ENCODE measurements around the gene SLC35F3. TPM values are rescaled to one million over a fixed set of nuclear protein-coding genes. Genes with fewer than 3 reads are reported as not detected.
"Not testable (repeated sequence)": the region's sequence is repeated elsewhere in the genome, so short reads cannot be mapped to it uniquely, and the experiment has no call there.

Gene SLC35F3
- not detected for total RNA-seq
- long read RNA-seq = 0 reads

DNA sequence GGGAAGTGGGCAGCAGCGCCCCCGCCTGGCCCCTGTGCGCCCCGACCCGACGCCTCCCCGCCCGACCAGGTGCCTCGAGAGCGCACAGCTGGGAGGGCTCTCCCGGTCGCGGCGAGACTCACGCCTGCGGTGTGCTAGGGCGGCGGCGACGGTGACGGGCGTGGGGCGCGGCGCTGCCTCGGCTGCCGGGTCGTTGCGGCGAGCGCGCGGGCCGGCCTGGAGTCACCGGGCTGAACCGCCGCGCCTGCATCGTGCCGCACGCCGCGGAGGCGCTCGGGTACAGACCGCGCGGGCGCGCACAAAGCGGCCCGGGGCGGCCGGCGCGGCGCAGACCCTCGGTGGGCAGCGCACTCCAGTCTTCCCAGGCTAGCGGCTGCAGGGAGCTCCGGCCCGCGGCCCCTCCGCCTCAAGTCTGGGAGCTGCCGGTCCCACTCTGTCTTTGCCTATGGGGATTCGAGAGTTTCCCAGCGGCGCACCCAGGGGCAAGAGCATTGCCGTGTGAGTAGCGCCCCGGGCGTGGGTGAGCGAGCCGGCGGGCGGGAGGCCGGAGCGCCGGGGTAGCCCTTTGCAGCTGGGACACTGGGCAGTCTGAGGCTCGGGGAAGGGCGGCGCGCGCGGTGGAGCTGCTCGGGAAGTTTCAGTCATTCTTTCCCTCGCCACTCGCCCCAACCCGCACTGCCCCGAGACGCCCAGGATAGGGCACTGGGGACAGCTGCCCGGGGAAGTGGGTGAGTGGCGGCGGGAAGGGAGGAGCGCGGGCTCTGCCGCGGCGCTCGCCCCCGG, at the start of gene SLC35F3:
TSS of gene SLC35F3 (plus strand) at position 44 of the 783 bp plus-strand sequence.
- DNase-seq = peak; percentile 47
- peak; percentile 82 for ATAC-seq
- intact Hi-C loops (cut with micrococcal nuclease) = no loop called here

DNA sequence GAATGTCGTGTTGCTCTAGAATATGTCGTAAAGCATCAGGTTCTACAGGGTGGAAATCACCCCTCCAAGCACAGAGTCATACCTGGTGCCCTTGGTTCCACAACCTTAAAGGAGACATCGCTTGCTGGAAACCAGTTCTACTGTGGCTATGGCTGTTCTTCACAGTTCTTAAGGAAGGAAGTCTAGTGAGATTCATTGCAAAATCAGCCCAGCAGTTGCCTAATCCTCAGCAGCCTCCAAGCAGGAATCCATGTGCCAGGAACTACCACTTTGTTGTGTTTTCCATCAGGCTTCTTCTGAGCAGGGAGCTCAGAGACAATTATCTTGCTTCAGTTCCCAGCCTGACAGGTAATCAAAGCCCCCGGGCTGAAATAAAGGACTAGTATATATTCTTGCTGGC, 45.0 kb upstream of the SLC35F3 start:
- no peak for ATAC-seq
- intact Hi-C loops (cut with micrococcal nuclease) = no loop called here
- DNase-seq = no peak

DNA sequence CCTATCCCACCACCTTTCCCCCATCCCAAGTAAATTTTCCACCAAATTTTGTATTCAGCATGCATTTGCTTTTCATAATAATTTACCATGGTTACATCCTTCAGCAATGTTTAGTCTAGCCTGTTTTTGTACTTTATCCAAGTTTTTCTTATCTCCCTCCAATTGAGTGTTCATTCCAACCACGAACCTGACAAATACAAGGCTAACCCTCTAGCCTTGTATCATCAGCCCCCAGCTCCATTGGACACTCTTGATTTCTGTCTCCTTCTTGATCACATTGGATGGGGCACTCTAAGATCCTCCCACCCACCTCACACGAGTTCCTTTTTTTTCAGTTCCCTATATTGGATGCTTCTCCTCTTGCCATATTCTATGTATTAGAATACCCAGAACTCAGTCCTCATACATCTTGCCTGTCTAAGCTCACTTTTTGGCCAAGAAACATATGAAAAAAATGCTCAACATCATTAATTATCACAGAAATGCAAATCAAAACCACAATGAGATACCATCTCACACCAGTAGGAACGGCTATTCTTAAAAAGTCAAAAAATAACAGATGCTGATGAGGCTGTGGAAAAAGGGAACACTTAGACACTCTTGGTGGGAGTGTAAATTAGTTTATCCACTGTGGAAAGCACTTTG, 40.5 kb upstream of the SLC35F3 start:
- no peak for DNase-seq
- no peak for ATAC-seq

DNA sequence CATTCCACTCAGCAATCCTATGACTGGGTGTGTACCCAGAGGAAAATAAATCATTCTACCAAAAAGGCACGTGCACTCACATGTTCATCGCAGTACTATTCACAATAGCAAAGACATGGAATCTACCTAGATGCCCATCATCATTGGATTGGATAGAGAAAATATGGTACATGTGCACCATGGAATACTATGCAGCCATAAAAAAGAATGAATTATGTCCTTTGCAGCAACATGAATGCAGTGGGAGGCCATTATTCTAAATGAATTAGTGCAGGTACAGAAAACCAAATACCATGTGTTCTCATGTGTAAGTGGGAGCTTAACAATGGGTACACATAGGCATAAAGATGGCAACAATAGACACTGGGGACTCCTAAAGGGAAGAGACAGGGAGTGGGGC, 39.9 kb upstream of the SLC35F3 start:
- DNase-seq (no peak), ATAC-seq (no peak)
- intact Hi-C loops (cut with micrococcal nuclease) = no loop called here

More for the DNA sequence above, 40.5 kb upstream of the SLC35F3 start:
- intact Hi-C loops (cut with micrococcal nuclease) = no loop called here

DNA sequence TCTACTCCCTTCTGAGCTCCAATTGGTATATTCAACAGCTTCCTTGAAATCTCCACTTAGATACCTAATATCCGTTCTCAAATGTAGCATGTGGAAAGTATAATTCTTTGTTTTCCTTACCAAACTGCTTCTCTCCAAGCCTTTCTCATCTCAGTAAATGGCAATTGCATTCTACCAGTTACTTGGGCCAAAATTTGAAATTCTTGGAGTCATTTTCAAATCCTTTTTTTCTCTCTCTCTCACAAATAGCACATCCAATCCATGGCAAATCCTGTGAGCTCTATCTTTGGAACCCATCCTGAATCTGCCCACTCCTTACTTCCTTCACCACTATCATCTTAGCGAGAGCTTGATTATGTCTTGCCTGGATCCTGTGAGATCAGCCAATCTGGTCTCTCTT, 39.3 kb upstream of the SLC35F3 start:
- intact Hi-C loops (cut with micrococcal nuclease) = no loop called here
- DNase-seq = no peak
- no peak for ATAC-seq

DNA sequence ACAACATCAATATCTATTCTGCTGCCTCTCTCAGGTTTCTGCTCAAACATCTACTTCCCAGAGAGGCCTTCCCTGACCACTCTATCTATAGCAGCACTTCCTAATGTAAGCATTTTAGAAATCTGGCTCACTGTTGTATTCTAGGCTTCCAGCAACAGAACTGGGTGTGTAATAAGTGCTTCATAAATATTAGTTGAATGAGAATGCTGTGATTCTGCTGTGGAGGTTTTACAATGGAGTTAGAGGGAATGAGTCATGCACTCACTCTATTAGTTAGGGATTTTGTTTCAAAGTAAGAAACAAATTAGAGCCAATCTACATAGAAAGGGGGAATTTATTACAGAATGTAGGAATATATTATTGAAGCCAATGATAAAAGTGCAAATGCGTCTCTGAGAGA, 38.6 kb upstream of the SLC35F3 start:
- no peak for DNase-seq
- intact Hi-C loops (cut with micrococcal nuclease) = no loop called here
- ATAC-seq = no peak

DNA sequence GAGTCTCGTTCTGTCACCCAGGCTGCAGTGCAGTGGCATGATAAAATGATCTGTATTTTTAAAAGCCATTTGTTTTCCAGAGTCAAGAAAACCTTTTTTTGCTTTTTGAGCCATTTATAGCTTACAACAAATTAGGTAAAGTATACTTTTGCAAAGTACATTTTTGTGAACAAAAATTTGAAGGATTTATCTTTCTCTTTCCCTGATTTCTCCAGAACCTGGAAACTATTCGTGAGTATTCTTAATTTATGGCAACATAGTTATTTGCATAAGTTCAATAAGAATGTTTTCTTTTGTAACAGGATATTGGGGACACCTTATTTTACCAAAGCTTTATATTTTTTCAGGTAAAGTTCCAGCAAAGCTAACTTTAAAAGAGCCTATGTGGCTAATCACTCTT, 37.4 kb upstream of the SLC35F3 start:
- ATAC-seq = no peak
- DNase-seq = no peak
- intact Hi-C loops (cut with micrococcal nuclease) = no loop called here

DNA sequence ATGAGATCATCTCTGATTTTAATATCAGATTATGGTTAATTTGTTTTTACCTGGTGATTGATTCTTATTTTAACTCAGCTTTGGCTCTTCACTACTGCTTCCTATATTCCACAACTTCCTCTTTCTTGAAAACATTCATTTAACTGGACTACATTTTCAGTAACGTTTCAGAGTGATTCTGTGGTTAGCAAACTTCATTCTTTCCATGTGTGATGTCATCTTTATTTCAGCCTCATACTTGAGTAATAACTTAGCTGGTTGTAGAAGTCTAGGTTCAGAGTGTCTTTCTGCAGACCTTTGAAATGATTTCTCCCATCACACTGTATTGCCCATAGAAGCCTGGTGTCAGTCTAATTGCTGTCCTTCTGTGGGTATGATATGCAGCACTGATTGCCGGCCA, 36.0 kb upstream of the SLC35F3 start:
- DNase-seq = no peak
- intact Hi-C loops (cut with micrococcal nuclease) = no loop called here
- ATAC-seq = no peak

DNA sequence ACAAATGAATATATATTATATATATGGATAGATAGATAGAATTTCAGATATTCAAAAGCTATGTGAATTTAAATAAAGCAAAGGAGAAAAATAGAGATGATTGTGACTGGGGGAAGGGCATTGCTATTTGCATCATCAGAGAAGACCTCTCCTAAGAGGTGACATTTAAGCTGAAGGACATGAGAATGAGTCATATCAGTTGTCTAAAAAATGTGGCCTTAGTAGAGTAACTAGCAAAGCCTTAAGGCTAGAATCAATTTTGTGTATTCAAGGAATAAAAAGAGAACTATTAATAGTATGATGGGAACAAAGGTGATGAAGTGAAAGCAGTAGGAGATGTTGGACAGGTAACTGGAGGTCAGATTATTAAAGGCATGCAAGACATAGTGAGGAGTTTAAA, 34.8 kb upstream of the SLC35F3 start:
- intact Hi-C loops (cut with micrococcal nuclease) = no loop called here
- no peak for DNase-seq
- ATAC-seq = no peak

DNA sequence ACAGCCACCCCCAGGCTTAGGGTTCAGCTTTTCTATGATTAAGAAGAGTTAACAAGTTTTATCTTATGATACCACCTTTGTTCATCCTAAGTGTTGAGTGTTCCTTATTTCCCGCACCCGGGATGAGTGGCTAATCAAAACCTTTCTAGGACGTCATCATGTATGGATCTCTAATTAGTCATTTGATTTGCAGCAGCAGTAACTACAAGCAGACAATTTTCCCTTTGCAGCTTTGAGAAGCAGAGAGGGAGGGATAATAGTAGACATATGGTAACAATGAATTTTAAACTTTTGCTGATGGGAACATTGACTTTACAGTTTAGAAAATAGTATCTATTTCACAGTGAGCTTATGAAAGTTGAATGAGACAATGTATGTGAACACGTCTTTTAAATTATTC, 30.8 kb upstream of the SLC35F3 start:
- intact Hi-C loops (cut with micrococcal nuclease) = no loop called here
- ATAC-seq = no peak
- DNase-seq = no peak

DNA sequence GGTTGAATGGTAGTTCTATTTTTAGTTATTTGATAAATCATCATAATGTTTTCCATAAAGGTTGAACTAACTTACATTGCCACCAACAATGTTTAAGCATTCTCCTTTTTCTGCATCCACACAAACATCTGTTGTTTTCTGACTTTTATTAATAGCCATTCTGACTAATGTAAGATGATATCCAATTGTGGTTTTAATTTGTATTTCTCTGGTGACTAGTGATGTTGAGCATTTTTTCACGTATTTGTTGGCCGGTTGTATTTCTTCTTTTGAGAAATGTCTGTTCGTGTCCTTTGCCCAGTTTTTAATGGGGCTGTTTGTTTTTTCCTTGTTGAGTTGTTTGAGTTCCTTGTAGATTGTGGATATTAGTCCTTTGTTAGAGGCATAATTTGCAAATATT, 24.6 kb upstream of the SLC35F3 start:
- DNase-seq (no peak), ATAC-seq (no peak)
- intact Hi-C loops (cut with micrococcal nuclease) = no loop called here

DNA sequence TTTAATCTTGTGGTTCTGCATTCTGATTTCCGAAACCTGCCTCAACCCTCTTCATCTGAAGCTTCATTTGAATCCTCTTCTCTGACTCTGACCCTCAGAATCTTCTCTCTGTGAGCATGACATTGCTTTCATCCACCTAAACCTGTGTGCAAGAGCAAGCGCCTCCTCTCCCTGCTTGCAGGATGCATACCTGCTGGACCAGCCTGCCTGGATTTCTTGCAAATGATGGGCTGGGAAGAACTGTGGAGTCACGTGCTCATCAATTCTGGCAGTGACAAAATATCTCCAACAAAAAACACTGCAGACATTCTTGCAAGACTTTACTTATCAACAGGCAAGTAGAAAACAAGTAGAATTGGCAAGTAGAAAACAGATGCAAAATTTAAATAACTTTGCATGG, 20.8 kb upstream of the SLC35F3 start:
- ATAC-seq (no peak), DNase-seq (no peak)
- intact Hi-C loops (cut with micrococcal nuclease) = no loop called here

DNA sequence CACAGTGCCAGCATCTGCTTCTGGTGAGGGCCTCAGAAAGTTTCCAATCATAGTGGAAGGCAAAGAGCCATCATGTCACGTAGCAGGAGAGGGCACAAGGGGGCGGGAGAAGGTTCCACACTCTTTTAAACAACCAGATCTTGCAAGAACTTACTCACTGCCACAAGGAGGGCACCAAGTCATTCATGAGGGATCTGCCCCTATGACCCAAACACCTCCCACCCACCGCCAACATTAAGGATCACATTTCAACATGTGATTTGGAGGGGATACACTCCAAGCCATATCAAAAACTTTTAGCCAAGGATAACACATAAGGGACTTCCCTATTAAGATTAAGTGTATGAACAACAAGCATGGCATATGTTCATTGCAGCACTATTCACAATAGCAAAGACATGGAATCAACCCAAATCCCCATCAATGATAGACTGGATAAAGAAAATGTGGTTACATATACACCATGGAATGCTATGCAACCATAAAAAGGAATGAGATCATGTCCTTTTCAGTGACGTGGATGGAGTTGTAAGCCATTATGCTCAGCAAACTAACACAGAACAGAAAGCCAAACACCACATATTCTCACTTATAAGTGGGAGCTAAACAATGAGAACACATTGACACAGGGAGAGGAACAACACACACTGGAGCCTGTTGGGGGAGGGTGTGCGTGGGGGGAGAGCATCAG, 19.9 kb upstream of the SLC35F3 start:
- no peak for DNase-seq
- intact Hi-C loops (cut with micrococcal nuclease) = no loop called here
- ATAC-seq = no peak

DNA sequence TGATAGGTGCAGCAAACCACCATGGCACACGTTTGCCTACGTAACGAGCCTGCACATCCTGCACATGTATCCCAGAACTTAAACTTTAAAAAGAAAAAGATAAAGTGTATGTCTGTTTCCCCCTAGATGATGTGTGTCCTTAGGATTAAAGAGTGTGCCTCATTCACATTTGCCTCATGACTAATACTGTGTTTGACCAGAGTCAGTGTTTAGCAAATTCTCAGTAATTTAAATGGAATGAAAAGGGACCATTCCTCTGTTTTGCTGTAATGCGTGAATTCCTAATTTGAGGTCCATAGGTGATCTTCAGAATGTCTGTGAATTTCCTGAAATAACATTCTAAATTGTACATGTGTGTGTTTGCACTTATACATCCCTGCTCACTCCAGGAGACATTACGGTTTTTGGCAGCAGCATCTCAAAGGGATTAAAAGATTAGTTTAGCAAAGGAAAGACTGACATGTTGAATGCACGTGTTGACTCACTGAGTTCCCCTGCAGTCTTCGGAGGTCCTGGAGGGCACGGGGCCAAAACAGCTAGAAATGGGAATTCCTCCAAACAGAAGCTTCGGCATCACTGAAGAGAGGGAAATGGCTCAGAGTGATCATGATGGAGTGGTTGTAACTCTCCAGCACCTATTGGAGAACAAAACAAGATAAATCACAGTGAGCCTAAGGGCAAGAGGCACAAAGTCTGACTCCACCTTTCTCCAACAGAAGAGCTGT, 19.1 kb upstream of the SLC35F3 start:
- no peak for DNase-seq
- no peak for ATAC-seq
- intact Hi-C loops (cut with micrococcal nuclease) = no loop called here

DNA sequence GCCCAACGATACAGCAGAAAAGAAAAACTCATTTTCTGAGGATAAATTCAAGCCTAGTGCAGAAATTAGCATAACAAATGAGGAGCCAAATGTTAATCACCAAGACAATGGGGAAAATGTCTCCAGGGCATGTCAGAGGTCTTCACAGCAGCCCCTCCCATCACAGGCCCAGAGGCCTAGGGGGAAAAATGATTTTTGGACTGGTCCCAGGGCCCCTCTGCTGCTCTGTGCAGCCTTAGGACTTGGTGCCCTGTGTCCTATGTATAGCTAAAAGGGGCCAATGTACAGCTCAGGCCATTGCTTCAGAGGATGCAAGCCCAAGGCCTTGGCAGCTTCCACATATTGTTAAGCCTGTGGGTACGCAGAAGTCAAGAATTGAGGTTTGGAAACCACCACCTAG, 13.3 kb upstream of the SLC35F3 start:
- intact Hi-C loops (cut with micrococcal nuclease); ATAC-seq; DNase-seq: not testable (repeated sequence)

DNA sequence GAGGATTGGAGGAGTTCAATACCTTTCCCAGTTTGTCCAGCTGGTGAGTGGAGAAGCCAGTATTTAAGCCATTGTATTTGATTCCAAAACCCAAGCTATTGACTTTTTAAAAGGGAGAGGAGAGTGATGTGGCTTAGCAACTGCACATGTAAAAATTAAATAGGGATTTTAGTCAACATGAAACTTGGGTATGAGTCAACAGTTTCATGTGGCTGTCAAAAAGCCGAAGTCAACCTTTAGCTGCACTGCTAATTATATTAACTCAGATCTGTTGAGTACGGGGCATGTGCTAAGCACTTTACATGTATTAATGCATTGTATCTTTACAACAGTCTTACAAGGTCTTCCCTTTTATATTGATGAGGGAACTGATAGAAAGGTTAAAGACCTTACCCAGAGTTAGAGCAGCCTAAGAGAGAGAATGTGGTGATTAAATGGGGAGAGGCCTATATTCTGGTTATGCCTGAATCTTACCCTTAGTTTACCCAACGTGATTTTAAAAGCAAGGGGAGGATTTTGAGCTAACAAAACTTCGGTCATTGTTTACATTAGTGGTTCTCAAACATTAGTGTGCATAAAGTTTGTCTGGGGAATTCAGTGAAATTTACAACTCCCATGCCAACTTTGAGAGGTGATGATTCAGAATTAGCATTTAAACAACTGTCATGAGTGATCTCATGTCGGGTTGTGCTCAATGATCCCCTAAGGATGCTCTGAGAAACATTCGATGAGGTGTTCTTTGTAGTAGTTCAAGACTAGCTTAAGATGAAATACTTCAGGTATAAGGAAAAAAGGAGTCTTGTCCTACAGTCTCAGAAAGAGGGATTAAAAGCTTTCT, 6.9 kb upstream of the SLC35F3 start:
- DNase-seq (no peak), ATAC-seq (no peak)
- intact Hi-C loops (cut with micrococcal nuclease) = no loop called here

DNA sequence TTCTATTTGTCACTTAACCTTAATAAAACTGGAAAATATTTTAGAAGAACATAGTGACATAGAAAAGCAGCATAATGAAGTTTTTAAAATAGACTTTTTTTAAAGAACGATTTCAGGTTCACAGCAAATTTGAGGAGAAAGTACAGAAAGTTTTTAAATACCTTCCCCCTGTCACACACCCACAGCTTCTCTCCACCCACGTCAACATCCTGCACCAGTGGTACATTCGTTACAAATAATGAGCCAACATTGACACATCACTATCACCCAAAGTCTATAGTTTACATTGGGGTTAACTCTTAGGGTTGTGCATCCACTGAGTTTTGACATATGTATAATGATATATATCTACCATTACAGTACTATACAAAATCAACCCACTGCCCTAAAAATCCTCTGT, 3.0 kb upstream of the SLC35F3 start:
- intact Hi-C loops (cut with micrococcal nuclease) = no loop called here

DNA sequence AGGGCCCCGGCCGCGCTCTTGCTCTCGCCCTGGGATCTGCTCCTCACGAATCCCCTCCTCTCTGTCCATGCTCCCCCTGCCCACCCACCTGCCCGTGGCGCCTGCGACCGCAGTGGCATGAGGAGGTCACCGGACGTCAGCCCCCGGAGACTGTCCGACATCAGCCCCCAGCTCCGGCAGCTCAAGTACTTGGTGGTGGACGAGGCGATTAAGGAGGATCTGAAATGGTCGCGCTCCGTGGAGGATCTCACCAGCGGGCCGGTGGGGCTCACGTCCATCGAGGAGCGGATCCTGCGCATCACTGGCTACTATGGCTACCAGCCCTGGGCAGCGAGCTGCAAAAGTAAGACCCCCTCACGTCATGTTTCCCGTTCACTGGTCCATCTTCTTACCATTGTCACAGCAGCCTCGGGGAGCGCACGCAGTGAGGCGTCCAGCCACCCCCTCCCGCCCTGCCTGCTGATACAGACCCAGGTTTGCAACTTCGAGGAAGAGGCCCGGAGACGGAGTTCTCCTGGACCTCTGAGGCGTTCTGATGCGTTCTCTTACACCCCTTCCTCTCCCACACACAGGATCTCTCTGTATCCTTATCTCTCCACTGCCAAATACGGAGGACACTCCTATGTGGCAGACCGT, 1.1 kb downstream of the SLC35F3 start:
- ATAC-seq = no peak
- intact Hi-C loops (cut with micrococcal nuclease) = no loop called here
- DNase-seq = no peak

More for the DNA sequence above, 3.0 kb upstream of the SLC35F3 start:
- DNase-seq (no peak), ATAC-seq (no peak)

Data from left ventricle myocardium superior (tissue), 1 donor.